Stimulated activated CD4-positive, alpha-beta T cell treated with anti-CD3 and anti-CD28 coated beads, Interleukin-12 subunit alpha, Interleukin-12 subunit beta, amount 100 ng/mL, for 48 hours (primary cell): Measurements from ENCODE around the gene SNX12.
A peak's percentile ranks its signal among the peaks of the same experiment; 100 is the strongest.

Source experiments
- DNase-seq, 3 donors: peaks; one replicate each; pipeline ENCODE4 v3.0.0-alpha.2; 2020; ENCODE audit warnings: low read depth in 2 of 3, low spot score in 1 of 3

The SNX12 gene

GRCh38 chrX:71068044-71068918 is at the start of gene SNX12:
SNX12 (minus strand) TSS chrX:71068334; CDS start chrX:71068306, 28 bp downstream.
- peak; percentile 74 to 86 (median 78) for DNase-seq

- DNase-seq: no peak
Observed at GRCh38 chrX:71117358-71117757, 49.2 kb upstream of the SNX12 start.

- no peak for DNase-seq
Observed at GRCh38 chrX:71111921-71112431, 43.8 kb upstream of the SNX12 start.

- DNase-seq: peak; percentile 55 to 82 (median 57)
Observed at GRCh38 chrX:71111141-71111843, 43.2 kb upstream of the SNX12 start, which contains the start of gene IL2RG. IL2RG (minus strand) TSS chrX:71111577; CDS start chrX:71111539, 38 bp downstream.

- no peak for DNase-seq
Observed at GRCh38 chrX:71109051-71109450, 40.9 kb upstream of the SNX12 start.

GRCh38 chrX:71107762-71108360 is 39.7 kb upstream of the SNX12 start:
- no peak for DNase-seq

GRCh38 chrX:71107245-71107644 is 39.1 kb upstream of the SNX12 start:
- no peak for DNase-seq

GRCh38 chrX:71106427-71106826 is 38.3 kb upstream of the SNX12 start, which contains the start of gene CXorf65:
CXorf65 (minus strand) TSS chrX:71106740; CDS start chrX:71106556, 184 bp downstream.
- no peak for DNase-seq

- no peak for DNase-seq
Observed at GRCh38 chrX:71105628-71106027, 37.5 kb upstream of the SNX12 start.

GRCh38 chrX:71103110-71103983 is 35.2 kb upstream of the SNX12 start:
- peak in 1 of 3 donors; percentile 51 for DNase-seq

GRCh38 chrX:71102292-71102691 is 34.2 kb upstream of the SNX12 start:
- no peak for DNase-seq

GRCh38 chrX:71100581-71101505 is 32.7 kb upstream of the SNX12 start:
- DNase-seq: no peak

- no peak for DNase-seq
Observed at GRCh38 chrX:71099736-71100135, 31.6 kb upstream of the SNX12 start.

- no peak for DNase-seq
Observed at GRCh38 chrX:71098951-71099506, 30.9 kb upstream of the SNX12 start.

GRCh38 chrX:71098302-71098701 is 30.2 kb upstream of the SNX12 start:
- peak in 2 of 3 donors; percentile 57 to 69 for DNase-seq

- DNase-seq: no peak
Observed at GRCh38 chrX:71096760-71097032, 28.6 kb upstream of the SNX12 start.

- no peak for DNase-seq
Observed at GRCh38 chrX:71095981-71096759, 28.0 kb upstream of the SNX12 start.

GRCh38 chrX:71095555-71095980 is 27.4 kb upstream of the SNX12 start, which contains the start of gene FOXO4:
FOXO4 (plus strand) TSS chrX:71095851; CDS start chrX:71096529, 678 bp downstream.
- DNase-seq: peak; percentile 76 to 81 (median 77)
